NT2/D1 (cell line): ENCODE measurements around the gene EFS.

Experiments
- SUZ12 ChIP-seq: IDR thresholded peaks from 2 replicates; pipeline ENCODE4 v1.6.1; 2011; ENCODE audit not compliant: insufficient read length, insufficient read depth; ENCODE audit errors: extremely low read depth
- YY1 ChIP-seq: IDR thresholded peaks from 2 replicates; pipeline ENCODE4 v1.6.1; 2011; ENCODE audit not compliant: insufficient read length, insufficient read depth
- ZNF274 ChIP-seq: IDR thresholded peaks from 2 replicates; pipeline ENCODE4 v1.6.1; 2011; ENCODE audit warnings: mild to moderate bottlenecking, low read depth, low read length

DNA sequence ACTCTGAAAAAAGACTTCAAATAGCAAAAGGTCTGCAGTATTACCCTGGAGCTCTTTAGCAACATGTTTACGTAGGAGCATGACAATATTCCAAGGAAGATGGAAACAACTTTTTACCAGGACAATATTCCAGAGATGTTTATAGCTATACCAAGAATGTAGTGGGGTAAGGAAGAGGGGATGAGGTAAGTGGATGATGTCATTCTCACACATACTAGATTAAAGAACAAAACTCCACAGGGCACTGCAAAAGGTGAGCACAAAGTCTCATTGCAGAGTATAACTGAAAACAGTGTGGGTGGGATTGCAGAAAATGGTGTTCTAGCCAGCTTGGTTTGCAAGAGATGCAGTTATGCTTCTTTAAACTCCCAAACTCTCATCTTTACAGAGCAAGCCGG lies 20.3 kb upstream of the EFS start:
- no peak for TF ChIP-seq SUZ12
- TF ChIP-seq ZNF274: no peak
- no peak for TF ChIP-seq YY1
